ENCODE results near the gene MAGOH. TPM values are rescaled to one million over a fixed set of nuclear protein-coding genes. Genes with fewer than 3 reads are reported as not detected.
"Not testable (repeated sequence)": the region's sequence is repeated elsewhere in the genome, so short reads cannot be mapped to it uniquely, and the experiment has no call there.

Gene MAGOH
- total RNA-seq, 2 donors from 2014 or later = 34.0 to 49.7 TPM

GRCh38 chr1:53186533-53186932 lies 51.8 kb downstream of the MAGOH start:
- no peaks in the 10 kb centered on the region for H3K36me3 ChIP-seq
- H3K9me3 ChIP-seq = no peaks in the 10 kb centered on the region
- TF ChIP-seq CTCF (IDR thresholded peaks at IDR 0.05) = no peak
- no peak overlapping the region for H3K4me3 ChIP-seq
- DNase-seq = peak; percentile 65
- no peak overlapping the region for H3K27ac ChIP-seq
- no peaks in the 10 kb centered on the region for H3K27me3 ChIP-seq
- H3K4me1 ChIP-seq = peaks cover 6% of the 10 kb centered on the region
- H3K9ac ChIP-seq (ENCODE audit: low read depth in 2 of 2, low read length in 2 of 2) = no peak overlapping the region
- intact Hi-C loops (cut with DNase I) = loop anchor here (10.0 kb wide), 1 partner anchor 482 kb away; no protein-coding TSS in a partner anchor

GRCh38 chr1:53185955-53186297 lies 52.4 kb downstream of the MAGOH start:
- H3K27me3 ChIP-seq; DNase-seq; H3K27ac ChIP-seq; H3K9ac ChIP-seq (ENCODE audit: low read depth in 2 of 2, low read length in 2 of 2); H3K4me3 ChIP-seq; H3K4me1 ChIP-seq; H3K9me3 ChIP-seq; H3K36me3 ChIP-seq: not testable (repeated sequence)
- intact Hi-C loops (cut with DNase I) = loop anchor here (10.0 kb wide), 1 partner anchor 481 kb away; no protein-coding TSS in a partner anchor

GRCh38 chr1:53183095-53183990 lies 55.0 kb downstream of the MAGOH start:
- H3K9ac ChIP-seq (ENCODE audit: low read depth in 2 of 2, low read length in 2 of 2) = peak overlapping the region in 1 of 2 donors; percentile 69
- H3K4me3 ChIP-seq = no peak overlapping the region
- intact Hi-C loops (cut with DNase I) = loop anchor here (10.0 kb wide), 1 partner anchor 479 kb away; no protein-coding TSS in a partner anchor
- H3K27ac ChIP-seq = peak overlapping the region; percentile 72
- peaks cover 6% of the 10 kb centered on the region for H3K4me1 ChIP-seq
- no peaks in the 10 kb centered on the region for H3K27me3 ChIP-seq
- TF ChIP-seq CTCF (IDR thresholded peaks at IDR 0.05) = no peak
- H3K9me3 ChIP-seq = no peaks in the 10 kb centered on the region
- no peaks in the 10 kb centered on the region for H3K36me3 ChIP-seq
- peak; percentile 88 for DNase-seq

GRCh38 chr1:53182716-53183094 lies 55.6 kb downstream of the MAGOH start:
- H3K36me3 ChIP-seq = no peaks in the 10 kb centered on the region
- H3K27ac ChIP-seq = peak overlapping the region; percentile 72
- intact Hi-C loops (cut with DNase I) = loop anchor here (10.0 kb wide), 1 partner anchor 478 kb away; no protein-coding TSS in a partner anchor
- no peaks in the 10 kb centered on the region for H3K9me3 ChIP-seq
- peaks cover 6% of the 10 kb centered on the region for H3K4me1 ChIP-seq
- no peak for TF ChIP-seq CTCF (IDR thresholded peaks at IDR 0.05)
- H3K9ac ChIP-seq (ENCODE audit: low read depth in 2 of 2, low read length in 2 of 2) = peak overlapping the region in 1 of 2 donors; percentile 69
- H3K4me3 ChIP-seq = no peak overlapping the region
- no peak for DNase-seq
- no peaks in the 10 kb centered on the region for H3K27me3 ChIP-seq

GRCh38 chr1:53182111-53182593 lies 56.2 kb downstream of the MAGOH start:
- Histone ChIP-seq H3K27me3 (no peaks in the 10 kb centered on the region), H3K9me3 (no peaks in the 10 kb centered on the region), H3K4me1 (peaks cover 6% of the 10 kb centered on the region), H3K4me3 (no peak overlapping the region), H3K27ac (peak overlapping the region; percentile 72), H3K36me3 (no peaks in the 10 kb centered on the region), H3K9ac (ENCODE audit: low read depth in 2 of 2, low read length in 2 of 2) (peak overlapping the region in 1 of 2 donors; percentile 69)
- TF ChIP-seq CTCF (IDR thresholded peaks at IDR 0.05) = peak; percentile 97
- intact Hi-C loops (cut with DNase I) = loop anchor here (10.0 kb wide), 1 partner anchor 477 kb away; no protein-coding TSS in a partner anchor
- peak; percentile 92 for DNase-seq

- no peak for DNase-seq
- no peak for TF ChIP-seq CTCF (IDR thresholded peaks at IDR 0.05)
- Histone ChIP-seq H3K4me3 (no peak overlapping the region), H3K9ac (ENCODE audit: low read depth in 2 of 2, low read length in 2 of 2) (no peak overlapping the region), H3K27me3 (no peaks in the 10 kb centered on the region), H3K9me3 (no peaks in the 10 kb centered on the region), H3K36me3 (no peaks in the 10 kb centered on the region), H3K4me1 (peaks cover 6% of the 10 kb centered on the region), H3K27ac (no peak overlapping the region)
- intact Hi-C loops (cut with DNase I) = loop anchor here (10.0 kb wide), 1 partner anchor 476 kb away; no protein-coding TSS in a partner anchor
Observed at GRCh38 chr1:53180951-53181350, 57.4 kb downstream of the MAGOH start.

All from colonic mucosa (tissue), 4 donors.